SK-N-SH treated with all-trans-retinoic acid at 6 μM for 48 hours (cell line): Measurements from ENCODE around the gene ELFN2.

Source experiments
- PATZ1 ChIP-seq: fragments of 250-450 bp; sonication (Bioruptor Pico); IDR thresholded peaks from 2 replicates; pipeline ENCODE4 v1.8.0; 2020; ENCODE audit warnings: mild to moderate bottlenecking, moderate library complexity, borderline replicate concordance
- ZC3H10 ChIP-seq: fragments of 250-450 bp; sonication (Bioruptor Pico); IDR thresholded peaks from 2 replicates; pipeline ENCODE4 v1.5.1; 2021; ENCODE audit warnings: mild to moderate bottlenecking, moderate library complexity
- ZFP3 ChIP-seq: fragments of 250-450 bp; sonication (Bioruptor Pico); IDR thresholded peaks from 2 replicates; pipeline ENCODE4 v1.5.0; 2020; ENCODE audit warnings: mild to moderate bottlenecking, moderate library complexity
- TF ChIP-seq, protein P1 (sequence below): fragments of 250-450 bp; sonication (Bioruptor Pico); IDR thresholded peaks from 2 replicates; pipeline ENCODE4 v1.5.1; 2020; ENCODE audit warnings: low read depth, mild to moderate bottlenecking, moderate library complexity

DNA sequence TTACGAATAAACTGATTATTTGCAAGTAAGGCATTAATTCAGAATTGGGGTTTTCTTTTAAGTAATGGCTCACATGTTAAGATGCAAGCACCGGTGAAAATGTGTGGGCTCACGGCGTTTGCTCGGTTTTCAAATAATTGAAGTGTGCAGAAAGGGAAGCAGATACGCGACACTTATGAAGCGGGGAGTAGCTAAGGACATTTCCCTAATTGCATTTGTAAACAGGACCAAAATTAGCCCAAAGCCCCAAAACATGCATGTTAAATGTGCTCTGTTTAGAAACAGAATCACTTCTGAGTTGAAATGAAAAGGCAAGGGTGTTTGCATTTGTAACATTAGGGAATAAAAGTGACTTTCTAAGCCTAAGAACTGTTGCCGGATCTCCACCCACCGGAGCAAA is 61.3 kb downstream of the ELFN2 start:
- TF ChIP-seq PATZ1 (CRISPR knock-in tag) (no peak), ZFP3 (CRISPR knock-in tag) (no peak), ZC3H10 (CRISPR knock-in tag) (no peak)
- TF ChIP-seq, protein P1, sequence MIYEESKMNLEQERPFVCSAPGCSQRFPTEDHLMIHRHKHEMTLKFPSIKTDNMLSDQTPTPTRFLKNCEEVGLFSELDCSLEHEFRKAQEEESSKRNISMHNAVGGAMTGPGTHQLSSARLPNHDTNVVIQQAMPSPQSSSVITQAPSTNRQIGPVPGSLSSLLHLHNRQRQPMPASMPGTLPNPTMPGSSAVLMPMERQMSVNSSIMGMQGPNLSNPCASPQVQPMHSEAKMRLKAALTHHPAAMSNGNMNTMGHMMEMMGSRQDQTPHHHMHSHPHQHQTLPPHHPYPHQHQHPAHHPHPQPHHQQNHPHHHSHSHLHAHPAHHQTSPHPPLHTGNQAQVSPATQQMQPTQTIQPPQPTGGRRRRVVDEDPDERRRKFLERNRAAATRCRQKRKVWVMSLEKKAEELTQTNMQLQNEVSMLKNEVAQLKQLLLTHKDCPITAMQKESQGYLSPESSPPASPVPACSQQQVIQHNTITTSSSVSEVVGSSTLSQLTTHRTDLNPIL (CRISPR knock-in tag) = no peak
